Stimulated activated CD8-positive, alpha-beta memory T cell treated with anti-CD3 and anti-CD28 coated beads, Interleukin-7, amount 100 ng/mL, for 1 hour (primary cell): Measurements from ENCODE around the gene SMIM45.
"Not testable (repeated sequence)": the region's sequence is repeated elsewhere in the genome, so short reads cannot be mapped to it uniquely, and the experiment has no call there.

Source experiments
- DNase-seq, 2 donors: peaks; one replicate each; pipeline ENCODE4 v3.0.0-alpha.2; 2020; ENCODE audit warnings: low read depth in 2 of 2

The SMIM45 gene

DNA sequence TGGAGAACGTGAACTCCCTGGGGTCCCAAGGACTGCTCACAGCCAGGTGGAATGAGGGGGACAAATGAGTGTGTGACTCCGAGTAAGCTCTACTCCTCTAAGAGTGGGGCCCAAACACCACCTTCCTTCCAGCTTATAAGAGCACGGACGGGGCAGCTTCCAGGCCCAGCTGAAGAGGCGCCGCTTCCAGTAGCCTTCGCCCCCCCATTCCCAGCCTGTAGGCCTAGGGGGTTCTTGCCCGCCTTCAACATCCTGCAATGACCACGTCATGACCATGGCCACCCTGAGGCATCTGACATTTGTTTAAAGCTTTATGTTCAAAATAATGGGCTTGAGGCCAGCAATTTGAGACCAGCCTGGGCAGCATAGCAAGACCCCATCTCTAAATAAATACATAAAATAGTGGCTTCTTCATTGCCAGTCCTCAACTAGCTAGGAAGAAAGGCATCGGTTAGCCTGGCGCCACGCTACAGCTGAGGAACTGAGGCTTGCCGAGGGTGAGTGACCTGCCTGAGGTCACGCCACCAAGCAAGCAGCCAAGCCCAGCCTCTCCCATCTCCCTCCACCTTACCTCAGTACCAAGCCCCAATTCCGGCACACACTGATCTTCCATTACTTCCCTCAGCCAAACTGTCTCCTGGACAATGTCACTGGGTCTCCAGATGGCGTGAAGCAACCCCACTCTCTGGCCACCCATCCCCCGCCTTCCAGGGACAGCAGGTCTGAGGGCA, 17.5 kb upstream of the SMIM45 start:
- DNase-seq, result no peak

DNA sequence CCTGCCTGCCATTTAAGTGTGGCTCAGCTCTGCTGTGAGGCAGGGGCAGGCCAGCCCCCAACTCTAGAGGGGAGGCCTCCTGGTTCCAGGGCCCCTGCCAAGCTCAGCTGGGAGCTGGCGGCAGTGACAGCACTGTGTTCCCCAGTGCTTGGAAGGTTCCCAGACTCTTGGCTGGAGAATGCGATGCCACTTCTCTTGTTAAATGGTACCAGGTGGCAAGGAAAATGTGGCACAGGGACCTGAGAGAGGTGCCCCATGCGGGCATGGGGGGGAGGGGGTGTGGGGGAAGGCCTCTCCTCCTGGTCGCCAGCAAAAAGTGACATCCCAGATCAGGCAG, 17.0 kb upstream of the SMIM45 start:
- no peak for DNase-seq

DNA sequence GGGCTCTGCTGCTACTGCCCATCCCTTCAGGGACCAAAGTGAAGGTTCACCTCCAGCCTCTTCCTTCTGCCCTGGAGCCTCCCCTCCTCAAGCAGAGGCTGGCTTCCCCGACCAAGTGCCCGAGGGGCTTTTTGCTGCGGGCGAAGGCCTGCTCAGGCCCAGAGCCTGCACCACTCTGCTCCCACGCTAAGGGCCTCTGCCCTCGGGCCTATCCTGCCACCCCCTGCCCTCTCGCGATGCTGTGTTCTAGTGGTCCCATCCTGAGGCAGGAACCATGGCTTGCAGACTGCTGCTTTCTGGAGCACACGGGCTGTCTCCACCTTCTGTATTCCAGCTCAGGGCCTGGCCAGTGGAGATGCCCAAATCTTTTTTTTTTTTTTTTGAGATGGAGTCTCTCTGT, 16.4 kb upstream of the SMIM45 start:
- no peak for DNase-seq

DNA sequence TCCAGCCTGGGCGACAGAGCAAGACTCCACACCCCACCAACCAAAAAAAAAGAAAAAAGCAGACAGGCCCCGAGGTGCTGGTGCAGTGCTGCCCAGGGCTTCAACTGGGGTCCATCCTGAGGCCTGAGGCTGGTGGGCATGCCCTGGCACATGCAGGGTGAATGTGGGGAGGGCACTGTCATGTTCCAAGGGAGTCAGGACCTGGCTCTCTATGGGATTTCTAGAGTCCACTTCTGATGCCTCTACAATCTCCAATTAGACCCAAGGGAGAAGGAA, 15.1 kb upstream of the SMIM45 start:
- DNase-seq, result no peak

DNA sequence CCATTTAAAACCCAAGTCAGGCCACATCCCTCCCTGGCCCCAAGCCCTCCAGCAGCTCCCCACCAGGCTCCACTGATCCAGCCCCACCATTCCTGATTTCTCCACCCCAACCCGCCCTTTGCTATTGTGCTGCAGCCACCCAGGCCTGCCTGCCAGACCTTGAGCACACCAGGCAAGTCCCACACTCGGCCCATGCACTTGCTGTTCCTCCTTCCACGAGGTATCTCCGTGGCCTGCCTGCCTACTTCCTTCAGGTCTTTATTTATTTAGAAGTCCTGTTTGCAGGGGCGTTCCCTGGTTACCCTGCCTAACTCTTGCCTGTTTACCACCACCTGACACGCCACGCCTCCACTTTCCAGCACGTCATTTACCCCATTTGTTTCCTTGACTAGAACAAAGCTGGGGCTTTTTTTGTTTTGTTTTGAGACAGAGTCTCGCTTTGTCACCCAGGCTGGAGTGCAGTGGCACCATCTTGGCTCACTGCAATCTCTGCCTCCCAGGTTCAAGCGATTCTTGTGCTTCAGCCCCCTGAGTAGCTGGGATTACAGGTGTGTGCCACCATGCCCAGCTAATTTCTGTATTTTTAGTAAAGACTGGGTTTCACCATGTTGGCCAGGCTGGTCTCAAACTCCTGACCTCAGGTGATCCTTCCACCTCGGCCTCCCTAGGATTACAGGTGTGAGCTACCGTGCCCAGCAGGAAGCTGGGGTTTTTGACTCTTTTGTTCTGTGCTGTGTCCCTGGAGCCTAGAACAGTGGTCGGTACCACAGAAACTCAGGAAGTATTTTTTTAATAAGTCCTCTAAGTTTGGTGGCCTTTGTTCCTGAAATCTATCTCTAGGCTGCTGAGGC, 11.7 kb upstream of the SMIM45 start:
- peak; percentile 75 to 83 for DNase-seq

DNA sequence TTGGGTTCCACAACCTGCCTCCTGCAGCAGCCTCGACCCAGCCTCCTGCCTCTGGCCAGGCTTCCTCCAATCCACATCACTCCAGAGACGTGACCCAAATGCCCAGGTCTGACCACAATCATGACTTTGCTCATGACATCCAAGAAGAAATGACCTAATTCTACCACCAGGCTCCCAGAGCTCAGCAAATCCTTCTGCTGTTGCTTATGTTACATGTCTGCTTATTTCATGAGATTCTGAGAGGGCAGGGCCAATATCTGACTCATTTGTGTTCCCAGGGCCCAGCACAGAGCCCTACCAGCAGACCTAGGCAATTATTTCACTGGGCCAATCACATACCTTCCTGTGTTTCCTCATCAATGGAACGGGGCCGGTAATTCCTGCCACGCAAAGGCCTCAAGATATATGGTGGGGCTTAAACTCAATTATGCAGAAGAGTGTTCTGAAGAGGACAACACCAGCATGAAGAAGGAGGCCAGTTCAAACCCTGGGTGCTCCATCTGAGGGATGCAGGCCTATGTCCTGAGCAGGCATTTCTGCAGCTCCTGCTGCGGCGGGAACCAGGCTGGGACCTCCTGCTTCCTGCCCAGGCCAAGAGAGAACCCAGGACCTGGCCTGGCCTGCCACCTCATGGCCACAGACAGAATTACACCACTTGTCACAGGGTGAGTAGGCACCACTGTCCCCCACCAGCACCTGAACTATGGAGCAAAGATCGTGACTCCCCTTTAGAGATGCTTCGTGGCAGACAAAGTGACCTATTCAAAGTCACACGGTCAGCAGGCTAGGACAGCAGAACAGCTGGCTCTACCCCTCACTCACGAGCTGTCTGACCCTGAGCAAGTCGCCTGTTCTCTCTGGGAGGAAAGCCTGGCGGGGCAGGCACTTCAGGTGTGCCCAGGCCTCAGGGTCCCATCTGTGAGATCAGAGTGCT, 10.9 kb upstream of the SMIM45 start:
- peak; percentile 61 to 71 for DNase-seq

DNA sequence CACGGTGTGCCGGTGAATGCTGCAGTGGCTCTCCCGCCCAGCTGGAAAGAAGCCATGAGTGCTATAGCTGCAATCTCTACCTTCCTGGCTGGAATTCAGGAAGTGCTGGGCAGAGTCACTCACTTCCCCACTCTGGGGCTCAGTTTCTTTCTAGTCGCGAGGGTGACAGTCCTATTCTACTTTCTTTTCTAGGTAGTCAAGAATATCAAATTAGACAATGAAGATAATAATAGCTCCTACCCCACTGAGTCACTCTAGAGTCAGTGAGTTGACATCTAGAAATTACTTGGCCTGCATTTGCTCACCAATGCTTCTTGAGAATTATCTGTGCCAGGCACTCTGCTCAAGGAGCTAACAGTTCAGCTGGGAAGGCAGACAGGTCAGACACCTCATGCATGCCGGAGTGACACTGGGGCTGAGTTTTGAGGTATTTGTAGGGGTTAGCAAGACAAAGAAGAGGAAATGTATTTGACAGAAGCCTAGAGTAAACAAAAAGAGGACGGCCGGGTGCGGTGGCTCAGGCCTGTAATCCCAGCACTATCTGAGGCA, 8.2 kb upstream of the SMIM45 start:
- no peak for DNase-seq

DNA sequence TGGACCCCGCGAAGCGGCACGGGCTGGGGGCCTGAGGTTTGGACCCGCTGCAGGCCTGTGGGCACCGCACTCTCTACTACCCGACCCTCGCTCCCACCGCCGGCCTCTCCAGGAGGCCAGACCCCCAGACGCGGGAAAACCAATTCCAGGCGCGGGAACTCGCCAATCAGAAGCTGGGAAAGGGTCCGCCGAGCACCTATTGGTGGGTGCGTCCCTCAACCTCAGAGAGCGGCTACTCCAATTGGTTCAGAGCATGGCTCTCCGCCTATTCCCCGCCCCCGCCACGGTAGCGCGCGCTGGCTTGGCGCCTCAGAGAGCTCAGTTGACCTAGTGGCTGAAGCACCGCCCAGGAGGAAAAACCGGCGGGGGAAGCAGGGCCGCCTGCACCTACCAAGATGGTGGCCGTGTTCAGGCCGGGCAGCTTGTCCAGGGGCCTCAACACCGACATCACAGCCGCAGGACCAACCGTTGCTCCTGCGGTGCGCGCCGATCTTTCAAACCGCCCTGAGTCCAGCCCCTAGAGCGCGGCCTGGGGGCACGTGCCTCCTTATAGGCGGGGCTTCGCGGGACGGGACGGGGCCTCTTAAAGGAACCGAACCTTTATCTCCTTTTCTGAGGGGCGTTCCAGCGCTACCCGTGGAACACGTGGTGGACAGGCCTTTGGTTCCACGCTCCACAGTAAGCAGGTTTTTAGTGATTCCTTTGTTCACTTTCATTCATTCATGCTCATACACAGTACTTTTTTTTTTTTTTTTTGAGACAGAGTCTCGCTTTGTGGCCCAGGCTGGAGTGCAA, 5.1 kb upstream of the SMIM45 start, which contains the start of gene CENPM:
TSS of gene CENPM (minus strand) at position 524 of the 795 bp plus-strand sequence. CDS start at position 448, 76 bp downstream.
- peak; percentile 66 to 68 for DNase-seq

DNA sequence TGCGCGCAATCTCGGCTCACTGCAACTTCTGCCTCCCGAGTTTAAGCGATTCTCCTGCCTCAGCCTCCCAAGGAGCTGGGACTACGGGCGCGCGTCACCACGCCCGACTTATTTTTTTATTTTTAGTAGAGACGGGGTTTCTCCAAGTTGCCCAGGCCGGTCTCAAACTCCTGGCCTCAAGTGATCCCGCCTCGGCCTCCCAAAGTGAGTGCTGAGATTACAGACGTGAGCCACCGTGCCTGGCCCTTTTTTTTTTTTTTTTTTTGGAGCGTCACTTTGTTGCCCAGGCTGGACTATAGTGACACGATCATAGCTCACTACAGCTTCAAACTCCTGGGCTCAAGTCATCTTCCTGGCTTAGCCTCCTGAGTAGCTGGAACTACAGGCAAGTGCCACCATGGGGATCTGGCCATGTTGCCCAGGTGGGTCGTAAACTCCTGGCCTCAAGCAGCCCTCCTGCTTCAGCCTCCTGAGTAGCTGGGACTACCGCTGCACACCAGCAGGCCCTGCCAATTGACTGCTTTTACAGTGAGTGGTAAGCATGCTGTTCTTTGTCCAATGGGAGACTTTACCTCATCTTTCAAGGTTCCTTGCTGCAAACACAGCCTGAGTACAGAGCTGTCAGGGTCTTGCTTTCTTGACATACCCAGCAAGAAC, 4.4 kb upstream of the SMIM45 start:
- no peak for DNase-seq

DNA sequence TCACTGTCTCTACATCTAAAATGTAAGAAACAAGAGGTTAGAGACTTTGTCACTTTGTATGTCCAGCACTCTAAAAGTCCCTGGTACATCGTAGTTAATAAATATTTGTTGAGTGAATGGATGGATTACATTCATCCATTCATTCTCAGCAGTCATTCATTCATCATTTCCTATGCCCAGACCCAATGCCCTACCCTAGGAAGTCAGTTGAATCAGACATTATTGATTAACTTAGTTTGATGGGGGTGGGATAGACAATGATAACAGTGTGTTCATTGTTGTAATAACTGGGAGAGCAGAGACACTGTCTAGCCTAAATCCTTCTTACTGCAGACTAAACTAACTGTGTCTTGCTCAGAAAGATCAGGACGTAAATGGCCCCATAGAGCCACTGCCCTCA, 3.8 kb upstream of the SMIM45 start:
- no peak for DNase-seq

DNA sequence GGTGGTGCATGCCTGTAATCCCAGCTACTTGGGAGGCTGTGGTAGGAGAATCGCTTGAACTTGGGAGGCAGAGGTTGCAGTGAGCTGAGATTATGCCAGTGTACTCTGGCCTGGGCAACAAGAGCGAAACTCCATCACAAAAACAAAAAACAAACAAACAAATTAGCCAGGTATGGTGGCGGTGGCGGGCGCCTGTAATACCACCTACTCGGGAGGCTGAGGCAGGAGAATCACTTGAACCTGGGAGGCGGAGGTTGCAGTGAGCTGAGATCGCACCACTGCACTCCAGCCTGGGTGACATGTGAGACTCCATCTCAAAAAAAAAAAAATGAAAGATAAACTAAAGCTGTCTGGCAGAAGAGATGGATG, 3.0 kb upstream of the SMIM45 start:
- DNase-seq, result not testable (repeated sequence)

DNA sequence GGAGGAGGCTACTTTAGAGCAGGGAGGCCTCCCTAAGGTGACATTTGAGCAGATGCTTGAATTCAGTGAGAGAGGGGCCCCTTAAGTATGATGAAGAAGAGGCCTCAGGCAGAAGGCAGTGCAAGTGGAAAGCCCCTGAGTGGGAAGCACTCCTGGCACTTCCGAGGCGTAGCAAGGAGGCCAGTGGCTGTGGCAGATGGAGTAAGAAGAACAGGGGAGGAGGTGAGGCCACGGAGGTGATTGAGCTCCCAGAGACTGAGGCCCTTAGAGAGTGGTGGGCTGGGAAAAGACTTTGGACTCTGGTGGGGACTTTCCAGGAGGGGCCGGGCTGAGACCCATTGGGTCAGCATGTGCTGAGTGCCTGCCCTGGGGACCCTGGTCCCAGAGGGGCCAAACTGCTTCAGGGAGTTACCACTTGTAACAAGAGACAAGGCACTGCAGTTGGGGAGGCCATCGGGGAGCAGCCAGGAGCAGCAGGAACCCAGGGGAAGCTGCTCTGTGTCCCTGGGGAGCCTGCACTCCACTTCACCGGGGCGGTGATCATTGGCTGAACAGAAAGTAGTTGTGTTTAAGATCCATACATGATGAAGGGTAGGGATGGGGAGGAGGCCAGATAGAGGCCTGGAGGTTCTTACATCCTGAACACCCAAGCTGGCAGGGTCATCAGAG, 2.5 kb upstream of the SMIM45 start:
- no peak for DNase-seq

DNA sequence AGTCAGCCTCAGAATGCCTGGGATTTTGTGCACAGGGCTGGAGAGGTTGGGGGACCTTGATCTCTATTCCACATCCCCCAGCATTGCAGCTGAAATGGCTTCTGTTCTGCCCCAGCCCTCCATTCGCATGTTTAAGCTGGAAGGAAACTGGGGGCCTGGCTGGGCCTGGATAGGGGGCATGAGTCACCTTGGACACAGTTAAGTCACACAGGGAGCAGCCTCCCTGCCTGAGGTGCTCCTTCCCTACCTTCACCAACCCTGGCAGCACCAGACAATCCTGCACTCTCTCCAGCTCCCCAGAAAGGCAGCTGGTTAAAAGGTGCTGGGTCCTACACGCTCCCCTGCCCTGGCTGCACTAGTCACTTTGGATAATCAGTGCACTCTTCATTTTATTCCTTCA, 763 bp downstream of the SMIM45 start:
- DNase-seq, result no peak

DNA sequence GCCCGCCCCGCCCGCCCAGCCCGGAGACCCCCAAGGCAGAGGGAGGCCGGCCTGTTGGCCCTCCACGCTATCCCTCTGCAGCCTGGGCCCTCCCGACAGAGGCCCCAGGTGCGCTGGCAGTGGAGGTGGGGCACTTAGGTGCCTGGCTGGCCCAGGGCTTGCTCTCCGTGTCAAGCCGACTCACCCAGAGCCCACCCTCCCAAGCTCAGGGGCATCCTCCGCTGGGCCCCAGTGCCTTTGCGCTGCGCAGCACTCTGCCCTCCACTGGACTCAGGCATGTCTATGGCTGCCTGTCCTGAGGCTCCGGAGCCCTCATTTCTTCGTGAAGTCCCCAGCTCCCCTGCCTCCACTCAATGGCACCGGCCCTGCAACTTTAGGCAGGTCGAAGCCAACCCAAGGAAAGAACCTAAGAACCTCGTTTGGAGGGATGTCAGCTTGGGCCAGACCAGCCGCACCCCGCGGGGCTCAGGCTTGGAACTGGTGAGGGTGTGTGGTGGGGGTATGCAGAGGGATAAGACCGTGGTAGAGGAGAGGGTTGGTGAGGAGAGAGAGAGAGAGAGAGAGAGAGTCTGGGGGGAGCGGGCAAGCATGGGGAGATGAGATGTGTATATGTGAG, 6.1 kb downstream of the SMIM45 start:
- no peak for DNase-seq

DNA sequence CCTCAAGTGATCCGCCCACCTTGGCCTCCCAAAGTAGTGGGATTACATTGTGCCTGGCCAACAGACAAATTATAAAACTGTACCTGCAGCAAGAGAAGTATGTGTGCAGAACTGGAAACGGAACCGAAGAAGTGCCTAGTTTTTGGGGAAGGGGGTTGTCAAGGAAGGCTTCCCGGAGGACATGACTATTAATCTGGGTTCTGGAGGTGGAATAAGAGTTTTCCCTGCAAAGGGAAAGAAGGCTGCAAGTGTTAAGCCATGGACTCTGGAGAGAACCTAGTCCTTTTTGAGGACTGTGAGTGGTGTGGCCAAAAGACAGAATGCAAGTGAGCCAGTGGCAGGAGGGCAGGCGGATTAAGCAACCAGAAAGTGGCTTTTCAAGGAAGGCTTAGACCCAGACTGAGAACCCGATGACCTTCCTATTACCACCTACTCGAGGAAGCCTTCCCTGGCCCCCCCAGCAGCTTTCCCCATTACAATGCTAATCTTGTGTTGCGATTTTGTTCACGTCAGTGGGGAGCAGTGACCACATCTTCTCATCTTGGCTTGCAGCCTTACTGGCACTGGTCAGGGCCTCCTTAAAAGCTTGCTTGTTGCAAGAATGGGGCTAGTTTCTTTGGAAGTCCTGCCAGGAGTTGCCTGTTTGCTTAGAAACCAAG, 11.6 kb downstream of the SMIM45 start:
- no peak for DNase-seq

DNA sequence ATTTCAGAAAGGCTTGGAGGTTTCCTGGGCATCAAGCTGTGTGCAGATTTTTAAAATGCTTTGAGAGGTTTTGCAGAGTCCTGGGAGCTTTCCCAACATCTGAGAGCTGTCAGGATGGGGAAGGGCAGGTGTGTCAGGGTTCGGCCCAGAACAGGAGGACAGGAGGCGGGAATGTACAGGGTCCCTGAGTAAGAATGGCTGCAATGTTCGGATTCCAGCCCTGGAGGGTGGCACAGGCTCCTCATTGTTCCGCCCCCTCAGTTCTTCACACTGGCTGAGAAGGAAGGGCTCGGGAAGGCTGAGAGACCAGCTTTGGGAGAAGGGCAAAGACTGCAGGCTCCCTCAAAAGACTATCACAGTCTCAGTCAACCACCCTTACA, 12.2 kb downstream of the SMIM45 start:
- no peak for DNase-seq

DNA sequence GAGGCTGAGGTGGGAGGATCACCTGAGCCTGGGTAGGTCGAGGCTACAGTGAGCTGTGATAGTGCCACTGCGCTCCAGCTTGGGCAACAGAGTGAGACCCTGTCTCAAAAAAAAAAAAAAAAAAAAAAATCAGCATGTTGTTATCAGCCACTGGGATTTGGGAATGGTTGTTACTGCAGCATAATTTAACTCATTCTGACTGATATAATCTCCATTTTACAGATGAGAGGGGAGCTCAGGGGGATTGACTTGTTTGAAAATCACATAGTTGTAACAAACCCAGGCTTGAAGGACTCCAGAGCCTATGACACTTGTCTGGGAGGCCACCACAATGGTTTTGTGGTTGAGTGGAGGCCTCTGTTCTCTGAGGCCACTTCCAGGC, 14.3 kb downstream of the SMIM45 start:
- no peak for DNase-seq

DNA sequence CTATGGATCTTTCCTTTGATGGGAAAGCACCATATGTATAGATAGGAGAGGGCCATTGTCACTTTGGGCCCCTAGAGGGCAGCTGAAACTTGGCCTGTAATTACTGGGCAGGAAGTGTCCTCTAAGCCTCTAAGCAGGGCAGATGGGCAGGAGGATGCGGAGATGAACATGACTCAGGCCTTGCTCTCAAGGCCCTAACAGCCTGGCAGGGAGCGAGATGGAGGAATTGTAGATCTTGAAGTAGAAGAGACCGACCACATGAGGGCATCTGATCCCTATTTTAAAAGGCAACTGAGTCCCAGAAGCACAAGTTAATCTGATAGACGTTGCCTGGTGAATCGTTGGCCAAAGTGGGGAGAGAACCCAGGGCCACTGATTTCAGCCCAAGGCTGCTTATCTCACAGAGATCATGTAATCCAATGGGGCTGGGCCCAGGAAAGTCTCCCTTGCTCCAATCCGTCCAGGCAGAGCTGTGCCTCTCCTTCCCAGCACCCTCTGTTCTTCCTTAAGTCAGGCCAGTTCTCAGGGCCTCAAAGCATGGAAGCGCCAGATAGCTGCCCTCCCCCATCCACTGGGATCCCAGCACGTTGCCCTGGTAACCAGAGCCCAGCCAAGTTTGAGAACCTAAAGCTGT, 14.8 kb downstream of the SMIM45 start:
- DNase-seq, result no peak

DNA sequence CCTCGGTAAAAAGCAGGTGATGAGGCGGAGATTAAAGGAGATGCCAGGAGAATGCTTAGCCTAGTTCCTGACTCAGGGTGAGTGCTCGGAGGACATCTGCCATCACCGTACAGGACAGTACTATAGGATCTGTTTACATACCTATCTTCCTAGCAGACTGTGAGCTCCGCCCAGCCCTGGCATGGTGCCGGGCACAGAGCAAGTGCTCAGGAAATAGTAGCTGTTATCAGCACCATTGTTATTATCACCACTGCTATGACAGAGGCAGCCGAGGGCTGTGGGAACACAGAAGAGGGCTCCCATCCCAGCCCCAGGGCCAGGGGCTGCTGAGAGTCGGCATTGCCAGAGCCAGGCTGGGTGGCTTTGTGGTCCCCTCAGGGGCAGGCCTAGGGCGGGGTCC, 16.7 kb downstream of the SMIM45 start:
- DNase-seq, result no peak
